C4-2B (cell line): ENCODE measurements around the gene ZNF521.

Experiments
- H3K27ac ChIP-seq: fragments of 450-650 bp; 2 replicates; pipeline ENCODE4 v1.5.1; 2017
- ZFX ChIP-seq: fragments of 450-650 bp; IDR thresholded peaks from 2 replicates; pipeline ENCODE4 v1.6.1; 2017
- TF ChIP-seq, protein P1 (sequence below): fragments of 450-650 bp; conservative IDR thresholded peaks from 2 replicates; pipeline ENCODE4 v1.5.1; 2017; ENCODE audit warnings: mild to moderate bottlenecking

ZNF521 gene

DNA sequence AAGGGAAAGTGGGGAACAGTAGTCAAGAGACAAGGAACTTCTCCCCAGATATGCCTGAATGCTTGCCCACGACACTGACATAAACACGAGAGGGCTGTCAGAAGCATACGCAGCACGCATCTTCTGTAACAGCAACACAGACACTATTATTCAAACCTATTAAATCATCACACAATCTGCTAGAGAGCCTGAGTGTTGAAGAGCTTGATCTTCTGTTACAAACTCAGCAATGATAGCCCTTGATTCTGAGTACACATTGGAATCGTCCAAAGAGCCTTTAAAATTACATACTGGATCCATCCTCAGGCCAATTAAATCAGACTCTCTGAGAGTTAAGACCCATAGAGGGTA is 111.6 kb downstream of the ZNF521 start:
- no peak for TF ChIP-seq ZFX
- TF ChIP-seq, protein P1, sequence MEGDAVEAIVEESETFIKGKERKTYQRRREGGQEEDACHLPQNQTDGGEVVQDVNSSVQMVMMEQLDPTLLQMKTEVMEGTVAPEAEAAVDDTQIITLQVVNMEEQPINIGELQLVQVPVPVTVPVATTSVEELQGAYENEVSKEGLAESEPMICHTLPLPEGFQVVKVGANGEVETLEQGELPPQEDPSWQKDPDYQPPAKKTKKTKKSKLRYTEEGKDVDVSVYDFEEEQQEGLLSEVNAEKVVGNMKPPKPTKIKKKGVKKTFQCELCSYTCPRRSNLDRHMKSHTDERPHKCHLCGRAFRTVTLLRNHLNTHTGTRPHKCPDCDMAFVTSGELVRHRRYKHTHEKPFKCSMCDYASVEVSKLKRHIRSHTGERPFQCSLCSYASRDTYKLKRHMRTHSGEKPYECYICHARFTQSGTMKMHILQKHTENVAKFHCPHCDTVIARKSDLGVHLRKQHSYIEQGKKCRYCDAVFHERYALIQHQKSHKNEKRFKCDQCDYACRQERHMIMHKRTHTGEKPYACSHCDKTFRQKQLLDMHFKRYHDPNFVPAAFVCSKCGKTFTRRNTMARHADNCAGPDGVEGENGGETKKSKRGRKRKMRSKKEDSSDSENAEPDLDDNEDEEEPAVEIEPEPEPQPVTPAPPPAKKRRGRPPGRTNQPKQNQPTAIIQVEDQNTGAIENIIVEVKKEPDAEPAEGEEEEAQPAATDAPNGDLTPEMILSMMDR = no peak

GRCh38 chr18:25239581-25240419 is 112.2 kb downstream of the ZNF521 start:
- TF ChIP-seq, protein P1 = no peak
- TF ChIP-seq ZFX = no peak
- H3K27ac ChIP-seq = no peak overlapping the region

More for the DNA sequence above, 111.6 kb downstream of the ZNF521 start:
- H3K27ac ChIP-seq = no peak overlapping the region

DNA sequence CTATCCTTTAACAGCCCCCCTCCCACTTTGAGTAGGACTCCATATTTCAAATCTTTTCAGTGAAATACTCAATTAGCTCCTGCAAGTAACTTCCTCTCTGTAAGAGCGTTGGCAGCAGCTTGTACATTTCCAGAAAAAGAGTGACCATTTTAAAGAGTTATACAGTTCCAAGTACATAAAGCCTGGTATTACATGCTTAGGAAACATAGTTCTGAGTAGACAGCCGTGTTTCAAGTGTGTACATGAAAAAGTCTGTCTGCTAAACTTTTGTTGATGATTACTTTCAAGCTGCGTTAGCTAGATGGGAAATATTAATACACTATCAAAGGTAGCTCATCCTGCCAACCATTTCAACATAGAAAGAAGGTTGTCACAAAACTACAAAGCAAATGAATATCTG is 112.8 kb downstream of the ZNF521 start:
- no peak for TF ChIP-seq ZFX
- TF ChIP-seq, protein P1 = no peak
- H3K27ac ChIP-seq = no peak overlapping the region

GRCh38 chr18:25237571-25238267 is 114.2 kb downstream of the ZNF521 start:
- TF ChIP-seq, protein P1 = no peak
- TF ChIP-seq ZFX = no peak
- H3K27ac ChIP-seq = no peak overlapping the region

DNA sequence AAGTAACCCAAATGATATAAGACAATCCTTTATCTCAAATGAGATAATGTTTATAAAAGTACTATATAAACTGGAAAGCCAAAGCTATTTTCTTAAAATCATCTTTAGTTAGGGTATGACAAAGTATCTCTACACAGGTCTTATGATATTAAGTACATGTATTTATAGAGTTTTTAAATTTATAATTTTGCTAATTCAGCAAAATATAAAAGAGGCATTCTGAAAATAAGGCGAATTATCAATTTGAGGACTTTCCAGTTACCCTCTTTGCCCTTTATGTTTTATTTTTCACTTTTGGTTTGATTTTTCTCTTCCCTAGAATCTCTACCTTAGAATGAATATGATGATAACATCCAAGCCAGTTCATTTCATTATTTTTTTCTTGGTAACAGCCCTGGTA is 115.2 kb downstream of the ZNF521 start:
- no peak overlapping the region for H3K27ac ChIP-seq
- TF ChIP-seq, protein P1 = no peak

DNA sequence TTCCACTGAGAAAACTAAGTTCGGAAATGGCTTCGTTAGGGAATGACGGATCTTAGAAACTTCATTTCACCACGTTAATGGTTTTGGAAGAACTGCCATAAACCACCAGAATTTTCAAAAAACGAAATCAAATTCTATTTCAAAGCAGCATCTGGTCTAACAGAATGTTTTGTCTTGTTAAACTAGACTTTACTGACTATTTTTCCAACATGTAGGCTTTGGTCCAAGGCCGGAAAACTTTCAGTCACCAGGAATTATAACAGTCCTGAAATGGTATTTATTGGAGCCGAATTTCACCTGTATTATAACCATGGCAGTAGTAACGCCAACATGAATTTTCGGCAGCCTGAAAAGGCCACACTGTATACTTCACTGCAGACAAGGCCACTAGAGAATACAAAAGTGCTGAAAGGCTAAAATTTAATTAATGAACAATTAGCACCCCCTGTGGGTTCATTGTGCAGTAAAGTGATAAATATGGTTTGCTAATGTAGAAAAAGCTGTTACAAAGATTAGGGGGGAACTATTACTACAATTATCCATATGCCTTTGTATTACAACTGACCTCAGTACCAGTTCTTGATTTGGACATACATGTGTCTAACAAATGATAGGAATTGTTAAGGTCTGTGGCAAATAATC is 116.4 kb downstream of the ZNF521 start:
- no peak for TF ChIP-seq ZFX
- TF ChIP-seq, protein P1 = no peak

More for the DNA sequence above, 116.4 kb downstream of the ZNF521 start:
- H3K27ac ChIP-seq = no peak overlapping the region
